Measurements from ENCODE around the gene BRD1.
A peak's percentile ranks its signal among the peaks of the same experiment; 100 is the strongest.
"Not testable (repeated sequence)": the region's sequence is repeated elsewhere in the genome, so short reads cannot be mapped to it uniquely, and the experiment has no call there.

Gene BRD1

GRCh38 chr22:49768951-49769690 is 58.6 kb downstream of the BRD1 start:
- DNase-seq (ENCODE audit: low spot score), result peak; percentile 64

GRCh38 chr22:49768077-49768910 is 59.4 kb downstream of the BRD1 start:
- no peak for DNase-seq (ENCODE audit: low spot score)

GRCh38 chr22:49767355-49768062 is 60.2 kb downstream of the BRD1 start:
- peak; percentile 52 for DNase-seq (ENCODE audit: low spot score)

DNA sequence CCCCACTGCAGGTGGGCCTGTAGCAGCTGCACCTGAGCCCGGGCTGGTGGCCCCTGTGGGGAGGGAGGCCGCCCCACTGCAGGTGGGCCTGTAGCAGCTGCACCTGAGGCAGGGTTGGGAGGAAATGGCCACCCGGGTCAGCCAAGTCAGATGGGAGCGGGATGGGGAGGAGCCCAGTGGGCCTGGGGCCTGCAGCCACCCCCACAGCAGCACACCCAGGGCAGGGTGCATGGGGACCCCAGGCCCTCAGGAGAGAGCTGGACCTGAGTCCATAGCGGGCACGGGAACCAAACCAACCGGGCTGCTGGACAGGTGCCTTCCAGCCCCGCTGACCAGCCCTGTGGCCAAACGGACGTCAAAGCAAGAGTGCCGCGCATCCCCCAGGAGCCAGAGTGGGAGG is 61.7 kb downstream of the BRD1 start:
- no peak for DNase-seq (ENCODE audit: low spot score)

DNA sequence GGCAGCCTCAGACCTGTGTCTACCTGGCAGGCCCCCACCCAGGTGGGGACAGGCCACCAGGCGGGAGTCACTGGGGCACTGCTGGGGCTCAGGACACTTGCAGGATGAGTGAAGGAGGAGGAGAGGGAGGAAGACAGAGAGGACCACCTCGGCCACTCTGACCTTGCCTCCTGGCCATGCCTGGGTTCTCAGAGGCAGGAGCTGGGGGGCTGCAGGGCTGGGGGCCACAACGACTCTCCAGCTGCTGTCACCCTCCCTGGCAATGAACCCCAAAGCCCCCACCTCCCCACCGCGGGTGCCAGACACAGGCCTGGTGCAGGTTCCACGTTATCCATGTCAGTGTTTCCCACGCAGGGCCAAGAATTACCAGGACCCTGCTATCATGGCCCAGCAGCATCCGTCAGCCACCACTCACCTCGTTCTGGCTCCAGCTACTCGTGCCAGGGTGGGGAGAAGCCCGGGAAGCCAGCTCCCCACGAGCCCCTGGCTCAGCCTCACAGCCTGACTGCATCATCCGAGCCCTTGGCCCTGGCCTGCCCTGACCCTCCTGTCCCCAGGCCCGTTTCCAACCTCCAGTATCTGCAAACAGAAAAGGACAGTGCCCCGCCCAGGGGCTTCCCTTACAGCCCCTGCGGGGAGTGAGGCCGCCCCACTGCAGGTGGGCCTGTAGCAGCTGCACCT is 62.4 kb downstream of the BRD1 start:
- no peak for DNase-seq (ENCODE audit: low spot score)

GRCh38 chr22:49764127-49764581 is 63.5 kb downstream of the BRD1 start:
- no peak for DNase-seq (ENCODE audit: low spot score)

DNA sequence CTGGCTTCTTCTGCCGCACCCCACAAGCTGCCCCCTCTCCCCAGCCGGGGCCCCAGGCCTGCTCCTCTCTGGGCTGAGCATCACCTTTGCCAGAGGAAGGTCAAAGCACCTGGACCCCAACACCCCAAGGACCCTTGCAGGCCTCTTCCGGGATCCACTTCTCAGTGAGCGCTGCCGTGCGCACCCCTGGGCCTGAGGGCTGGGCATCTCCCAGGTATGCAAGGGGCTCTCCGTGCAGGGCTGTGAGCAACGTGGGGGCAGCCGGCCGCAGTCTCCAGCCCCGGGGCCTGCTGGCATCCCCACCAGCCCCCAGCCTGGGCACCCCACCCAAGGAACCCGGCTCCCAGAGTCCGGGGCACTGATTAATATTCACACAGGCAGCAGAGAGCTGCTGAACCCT is 64.0 kb downstream of the BRD1 start:
- DNase-seq (ENCODE audit: low spot score), result no peak

DNA sequence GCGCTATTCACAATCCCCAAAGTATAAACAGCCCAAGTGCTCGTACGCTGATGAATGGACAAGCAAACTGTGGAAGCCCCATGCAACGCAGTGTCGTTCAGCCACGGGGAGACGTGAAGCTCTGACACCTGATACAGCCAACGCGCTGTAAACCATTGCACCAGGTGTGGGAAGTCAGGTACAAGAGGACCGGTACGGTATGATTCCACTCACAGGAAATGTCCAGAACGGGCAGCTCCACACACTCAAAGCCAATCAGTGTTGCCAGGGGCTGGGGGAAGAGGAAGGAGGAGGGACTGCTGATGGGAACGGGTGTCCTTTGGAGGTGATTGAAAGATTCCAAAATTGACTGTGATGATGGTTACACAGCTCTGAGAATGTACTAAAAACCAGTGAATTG is 64.5 kb downstream of the BRD1 start:
- DNase-seq (ENCODE audit: low spot score), result no peak

GRCh38 chr22:49762571-49762970 is 65.1 kb downstream of the BRD1 start:
- DNase-seq (ENCODE audit: low spot score), result not testable (repeated sequence)

GRCh38 chr22:49761836-49762235 is 65.8 kb downstream of the BRD1 start:
- DNase-seq (ENCODE audit: low spot score), result no peak

DNA sequence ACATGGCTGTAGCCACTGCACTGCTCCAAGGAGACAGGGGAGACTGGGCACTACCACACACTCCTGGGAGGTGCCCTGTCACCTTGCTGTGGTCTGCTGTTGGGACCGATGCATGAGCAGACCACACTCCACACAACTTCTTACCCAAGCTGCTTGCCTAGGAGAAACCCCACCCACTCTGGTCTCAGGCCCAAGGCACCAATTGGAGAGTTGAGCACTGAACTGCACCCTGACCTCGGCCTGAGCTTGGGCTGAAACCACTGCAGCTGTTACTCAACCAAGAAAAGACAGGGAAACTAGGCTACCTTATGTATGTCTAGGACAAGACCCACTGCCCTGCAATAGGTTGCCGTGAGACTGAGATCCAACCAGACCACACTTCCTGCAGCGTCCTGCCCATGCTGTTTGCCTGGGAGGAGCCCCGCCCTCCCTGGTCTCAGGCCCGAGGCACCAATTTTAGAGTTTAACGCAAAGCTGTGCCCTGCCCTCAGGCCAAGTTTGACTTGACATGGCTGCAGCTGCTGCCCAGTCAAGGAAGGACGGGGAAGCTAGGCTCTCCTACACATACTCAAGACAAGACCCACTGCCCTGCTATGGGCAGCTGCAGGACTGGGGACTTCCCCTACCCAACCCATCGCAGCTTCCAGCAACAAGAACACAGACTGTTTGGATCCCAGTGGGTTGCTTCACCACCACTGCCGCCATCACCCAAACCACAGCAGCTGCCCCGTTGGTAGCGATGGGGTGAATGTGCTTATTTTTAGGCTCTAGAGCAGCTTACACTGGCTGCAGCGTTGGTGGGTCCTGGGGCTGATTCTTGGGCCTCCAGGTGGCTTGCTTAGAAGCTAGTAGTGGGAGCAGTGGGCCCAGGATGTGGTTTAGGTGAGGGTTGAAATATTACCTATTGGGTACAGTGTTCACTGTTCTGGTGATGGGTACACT is 66.8 kb downstream of the BRD1 start:
- DNase-seq (ENCODE audit: low spot score), result no peak

DNA sequence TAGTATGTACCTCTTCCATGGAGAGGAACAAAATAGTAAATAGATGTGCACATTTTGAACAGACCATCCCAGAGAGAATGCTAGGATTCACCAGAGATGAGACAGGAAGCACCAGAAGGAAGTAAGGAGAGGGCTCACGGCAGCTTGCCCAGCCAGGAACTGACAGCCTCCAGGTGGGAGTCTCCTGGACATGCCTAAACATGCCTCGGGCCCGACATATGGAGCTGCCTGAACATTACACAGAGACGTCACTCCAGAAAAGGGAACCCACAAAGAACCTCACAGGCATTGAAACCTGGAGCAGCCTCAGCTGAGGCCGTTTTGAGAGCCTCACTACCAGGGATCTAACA is 67.4 kb downstream of the BRD1 start:
- DNase-seq (ENCODE audit: low spot score), result no peak

DNA sequence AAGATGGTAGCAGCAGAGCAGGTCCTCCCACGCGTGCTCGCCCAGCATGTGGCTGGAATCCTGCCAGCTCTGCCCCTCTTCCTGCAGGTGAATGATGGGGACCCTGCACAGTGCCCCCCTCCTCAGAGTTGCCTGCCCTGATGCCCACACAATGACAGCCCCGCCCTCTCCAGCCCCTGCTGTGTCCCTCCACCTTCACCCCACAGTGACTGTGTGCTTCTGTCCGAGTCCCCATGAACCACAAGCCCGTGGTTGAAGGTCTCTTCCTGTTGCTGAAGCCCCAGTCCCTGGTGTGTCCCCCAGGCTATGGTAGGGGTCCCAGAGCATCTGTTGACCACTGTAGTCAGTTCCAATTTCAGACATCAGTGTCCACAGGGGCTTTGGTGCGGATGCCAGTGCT is 71.0 kb downstream of the BRD1 start:
- no peak for DNase-seq (ENCODE audit: low spot score)

GRCh38 chr22:49756201-49756600 is 71.5 kb downstream of the BRD1 start:
- no peak for DNase-seq (ENCODE audit: low spot score)

DNA sequence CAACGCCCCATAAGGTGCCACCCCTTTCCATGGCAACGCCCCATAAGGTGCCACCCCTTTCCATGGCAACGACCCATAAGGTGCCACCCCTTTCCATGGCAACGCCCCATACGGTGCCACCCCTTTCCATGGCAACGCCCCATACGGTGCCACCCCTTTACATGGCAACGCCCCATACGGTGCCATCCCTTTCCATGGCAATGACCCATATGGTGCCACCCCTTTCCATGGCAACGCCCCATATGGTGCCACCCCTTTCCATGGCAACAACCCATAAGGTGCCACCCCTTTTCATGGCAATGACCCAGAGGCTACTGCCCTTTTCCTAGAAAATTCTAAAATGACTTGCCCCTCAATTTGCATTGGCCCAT is 72.1 kb downstream of the BRD1 start:
- DNase-seq (ENCODE audit: low spot score), result no peak

GRCh38 chr22:49754696-49755630 is 72.7 kb downstream of the BRD1 start:
- DNase-seq (ENCODE audit: low spot score), result no peak

GRCh38 chr22:49753961-49754695 is 73.5 kb downstream of the BRD1 start:
- no peak for DNase-seq (ENCODE audit: low spot score)

DNA sequence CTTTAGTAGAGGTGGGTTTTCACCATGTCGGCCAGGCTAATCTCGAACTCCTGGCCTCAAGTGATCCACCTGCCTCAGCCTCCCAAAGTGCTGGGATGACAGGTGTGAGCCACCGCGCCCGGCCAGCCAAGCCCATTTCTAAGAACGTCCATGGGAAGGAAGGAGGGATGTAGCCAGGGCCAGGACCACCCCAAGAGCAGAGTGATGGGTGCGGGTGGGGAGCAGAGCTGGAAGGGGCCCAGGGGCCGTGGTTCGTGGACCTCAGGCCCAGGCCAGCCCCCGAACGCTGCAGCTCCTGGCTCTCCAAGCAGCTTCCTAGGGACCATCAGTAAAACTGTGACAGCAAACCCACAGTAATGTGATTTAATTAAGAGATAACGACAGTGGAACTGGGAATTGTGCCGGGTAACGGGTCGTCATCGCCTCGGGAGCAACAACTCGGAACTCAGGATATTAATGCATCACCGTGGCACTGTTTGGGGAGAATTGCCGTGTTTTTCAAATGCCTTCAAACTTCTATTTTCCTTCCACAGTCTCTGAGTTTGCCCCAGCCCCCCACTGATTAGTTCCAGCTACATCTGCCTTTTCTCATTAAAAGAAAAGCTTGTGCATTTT is 74.3 kb downstream of the BRD1 start:
- DNase-seq (ENCODE audit: low spot score), result no peak

DNA sequence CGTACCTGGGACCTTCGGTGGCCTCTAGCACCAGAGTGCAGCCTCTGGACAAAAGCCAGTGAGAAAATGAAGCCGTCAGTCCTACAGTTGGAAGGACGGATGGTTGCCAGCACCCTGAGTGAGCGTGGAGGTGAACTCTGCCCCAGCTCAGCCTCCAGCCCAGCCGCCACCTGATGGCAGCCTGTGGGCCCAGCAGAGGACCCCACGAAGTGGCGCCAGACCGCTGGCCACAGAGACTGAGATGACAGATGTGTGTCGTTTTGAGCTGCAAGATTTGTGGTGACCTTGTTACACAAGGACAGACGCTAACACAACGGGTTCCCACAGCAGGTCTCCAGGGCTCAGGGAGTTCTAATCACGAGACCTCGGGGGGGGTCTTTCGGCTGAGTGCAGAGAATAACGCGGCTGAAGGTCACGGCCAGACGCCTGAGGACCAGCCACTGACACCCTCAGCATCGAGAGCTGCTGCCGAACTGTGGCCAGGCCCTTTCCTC is 75.0 kb downstream of the BRD1 start:
- no peak for DNase-seq (ENCODE audit: low spot score)

Measured in hepatic stellate cell (primary cell).